ENCODE results near the gene SLC2A13.
A peak's percentile ranks its signal among the peaks of the same experiment; 100 is the strongest.

DNA sequence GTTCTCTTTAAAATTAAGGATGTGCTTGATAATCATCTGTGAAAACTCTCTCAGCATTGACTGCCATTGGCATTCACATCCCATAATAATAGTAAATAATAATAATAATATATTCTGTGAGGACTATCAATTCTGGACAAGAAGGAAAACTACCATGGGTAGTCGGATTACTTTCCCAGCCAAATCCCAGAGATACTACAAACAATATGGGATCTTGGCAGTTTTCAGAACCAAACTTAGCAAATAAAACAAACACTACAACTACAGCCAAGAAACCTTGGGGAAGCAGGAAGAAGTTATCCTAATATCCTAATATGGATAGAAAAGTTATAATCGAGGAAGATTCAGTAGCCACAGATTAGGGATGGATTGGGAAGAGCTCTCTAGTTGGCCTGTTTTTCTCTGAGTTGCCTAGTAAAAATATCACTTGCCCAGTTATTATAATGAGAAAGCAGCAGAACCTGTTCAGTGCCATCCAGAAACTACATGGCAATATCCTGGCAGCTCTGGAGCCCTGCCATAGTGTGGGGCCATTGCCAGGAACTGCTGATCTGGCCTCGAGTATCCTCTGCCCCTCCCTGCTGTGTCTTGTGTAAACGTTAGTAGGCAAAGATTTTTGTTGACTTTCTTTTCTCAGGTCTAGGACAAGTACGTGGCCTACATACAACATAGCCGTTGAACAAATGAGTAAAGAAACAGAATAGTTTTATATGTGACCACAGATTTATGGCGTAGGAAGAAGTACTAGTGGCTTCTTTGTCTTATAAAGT lies 193.5 kb downstream of the SLC2A13 start:
- TF ChIP-seq POLR2A (IDR thresholded peaks at IDR 0.05), result no peak
- TF ChIP-seq, protein P1, sequence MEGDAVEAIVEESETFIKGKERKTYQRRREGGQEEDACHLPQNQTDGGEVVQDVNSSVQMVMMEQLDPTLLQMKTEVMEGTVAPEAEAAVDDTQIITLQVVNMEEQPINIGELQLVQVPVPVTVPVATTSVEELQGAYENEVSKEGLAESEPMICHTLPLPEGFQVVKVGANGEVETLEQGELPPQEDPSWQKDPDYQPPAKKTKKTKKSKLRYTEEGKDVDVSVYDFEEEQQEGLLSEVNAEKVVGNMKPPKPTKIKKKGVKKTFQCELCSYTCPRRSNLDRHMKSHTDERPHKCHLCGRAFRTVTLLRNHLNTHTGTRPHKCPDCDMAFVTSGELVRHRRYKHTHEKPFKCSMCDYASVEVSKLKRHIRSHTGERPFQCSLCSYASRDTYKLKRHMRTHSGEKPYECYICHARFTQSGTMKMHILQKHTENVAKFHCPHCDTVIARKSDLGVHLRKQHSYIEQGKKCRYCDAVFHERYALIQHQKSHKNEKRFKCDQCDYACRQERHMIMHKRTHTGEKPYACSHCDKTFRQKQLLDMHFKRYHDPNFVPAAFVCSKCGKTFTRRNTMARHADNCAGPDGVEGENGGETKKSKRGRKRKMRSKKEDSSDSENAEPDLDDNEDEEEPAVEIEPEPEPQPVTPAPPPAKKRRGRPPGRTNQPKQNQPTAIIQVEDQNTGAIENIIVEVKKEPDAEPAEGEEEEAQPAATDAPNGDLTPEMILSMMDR (IDR thresholded peaks at IDR 0.05), result no peak
- peak in 2 of 3 donors; percentile 53 to 67 for TF ChIP-seq POLR2AphosphoS5 (IDR thresholded peaks at IDR 0.05)
